K562 (cell line): ENCODE data around the gene PTAFR. TPM values are rescaled to one million over a fixed set of nuclear protein-coding genes. Genes with fewer than 3 reads are reported as not detected.

ENCODE experiments used
- ATAC-seq: fragments of 200-7000 bp; cut with Tn5 transposase; 3 replicates; pipeline ENCODE4 v1.9.1; 2020; ENCODE audit warnings: moderate library complexity
- BruUV-seq: library from RNA; stranded (reverse); fragments of 400-500 nt; replicated peaks from 2 replicates; lab custom pipeline; 2021; lab: Mats Ljungman, UMichigan
- CTCF ChIA-PET: fragments of 300-600 bp; formaldehyde crosslinking; extraction: SDS; loops from one replicate; lab custom pipeline; 2021; ENCODE audit warnings: low intra/inter-chr PET ratio; lab: Yijun Ruan, JAX
- POLR2A ChIA-PET: fragments of 300-600, 350-650 bp; sonication (Branson Sonifier 250); formaldehyde crosslinking; extraction: SDS; loops from one replicate; lab custom pipeline; 2021; ENCODE audit warnings: antibody characterized with exemption, inconsistent platforms; lab: Yijun Ruan, JAX
- DNase-seq, 4 experiments: peaks; one replicate each; pipeline versions ENCODE4 v3.0.0 to v3.0.0-alpha.2; 2011 to 2018; ENCODE audit warnings: low spot score in 3 of 4, mixed read lengths in 3 of 4; ENCODE audit errors: extremely low read depth in 1 of 4
- FAIRE-seq: peaks from 2 replicates; lab custom pipeline; 2011; peaks lifted over from hg19 to GRCh38; lab: Jason Lieb, UNC
- H2AFZ ChIP-seq: 2 replicates; pipeline ENCODE4 v1.6.0; 2011; ENCODE audit warnings: low read depth, low read length, control low read depth, inconsistent platforms
- H3K27ac ChIP-seq: fragments of 200-600 bp; 3 replicates; pipeline ENCODE4 v1.8.0; 2011; ENCODE audit warnings: low read depth, mild to moderate bottlenecking, control low read depth, inconsistent platforms, low read length, moderate library complexity, mixed read lengths; ENCODE audit errors: extremely low read depth
- H3K27me3 ChIP-seq, 2 experiments: fragments of 300-600 bp in 1 of 2; 2 replicates in 1 of 2; 3 replicates in 1 of 2; pipeline versions ENCODE4 v1.6.0 to v1.8.0; 2011; ENCODE audit warnings: inconsistent platforms in 2 of 2, low read length in 2 of 2, mild to moderate bottlenecking in 1 of 2, mixed read lengths in 1 of 2, moderate library complexity in 1 of 2; ENCODE audit not compliant: control insufficient read depth in 2 of 2, insufficient read depth in 2 of 2
- H3K36me3 ChIP-seq: fragments of 300-600 bp; 3 replicates; pipeline ENCODE4 v1.8.0; 2011; ENCODE audit warnings: mild to moderate bottlenecking, low read length, inconsistent platforms; ENCODE audit not compliant: control insufficient read depth, insufficient read depth
- H3K4me1 ChIP-seq, 2 experiments: fragments of 200-600 bp in 1 of 2; replicated peaks in 1 of 2; 2 replicates in 1 of 2; 3 replicates in 1 of 2; pipeline versions ENCODE4 v1.5.1 to v1.8.0; 2011; ENCODE audit warnings: inconsistent platforms in 2 of 2, low read length in 2 of 2, mild to moderate bottlenecking in 1 of 2, mixed read lengths in 1 of 2, moderate library complexity in 1 of 2; ENCODE audit not compliant: control insufficient read depth in 2 of 2, insufficient read depth in 2 of 2
- H3K4me2 ChIP-seq: 2 replicates; pipeline ENCODE4 v1.6.1; 2011; ENCODE audit warnings: low read length, control low read depth, inconsistent platforms, mixed read lengths; ENCODE audit not compliant: insufficient read depth
- H3K4me3 ChIP-seq: fragments of 200-600 bp; sonication (generic), shearing (Covaris generic); 2 replicates; pipeline ENCODE4 v1.5.1; 2016; ENCODE audit warnings: control low read depth, inconsistent platforms
- H3K79me2 ChIP-seq: fragments of 200-600 bp; 3 replicates; pipeline ENCODE4 v1.8.0; 2011; ENCODE audit warnings: low read length, inconsistent platforms; ENCODE audit not compliant: control insufficient read depth, insufficient read depth
- H3K9ac ChIP-seq, 2 experiments: 2 replicates each; pipeline versions ENCODE4 v1.6.0 to v1.6.1; 2011; ENCODE audit warnings: low read depth in 2 of 2, low read length in 2 of 2, control low read depth in 1 of 2, inconsistent platforms in 1 of 2, mild to moderate bottlenecking in 1 of 2, mixed read lengths in 1 of 2; ENCODE audit not compliant: insufficient read depth in 1 of 2
- H3K9me1 ChIP-seq: one replicate; pipeline ENCODE4 v1.6.0; 2011; ENCODE audit warnings: inconsistent platforms, mild to moderate bottlenecking, low read length, moderate library complexity; ENCODE audit not compliant: control insufficient read depth, insufficient read depth
- H3K9me3 ChIP-seq: replicated peaks from 2 replicates; pipeline ENCODE4 v1.5.1; 2011; ENCODE audit warnings: low read depth, low read length, inconsistent platforms; ENCODE audit not compliant: control insufficient read depth, insufficient read depth
- H4K20me1 ChIP-seq: replicated peaks from 2 replicates; pipeline ENCODE4 v1.6.1; 2011; ENCODE audit warnings: low read length, inconsistent platforms, mixed read lengths; ENCODE audit not compliant: control insufficient read depth, insufficient read depth
- FOXM1 ChIP-seq, 2 experiments: fragments of 450-650 bp in 1 of 2; sonication (generic) in 1 of 2; formaldehyde crosslinking in 1 of 2; IDR thresholded peaks; 2 replicates each; pipeline versions ENCODE4 v1.6.1 to v1.9.0; 2017 to 2022; ENCODE audit warnings: low read depth in 2 of 2, mild to moderate bottlenecking in 2 of 2, missing genetic modification reagents in 1 of 2, moderate library complexity in 1 of 2
- GATAD2B ChIP-seq: fragments of 450-650 bp; IDR thresholded peaks from 2 replicates; pipeline ENCODE4 v1.6.1; 2017; ENCODE audit warnings: mild to moderate bottlenecking, borderline replicate concordance
- HES1 ChIP-seq: fragments of 450-650 bp; IDR thresholded peaks from 2 replicates; pipeline ENCODE4 v1.6.1; 2016; ENCODE audit warnings: low read depth, mild to moderate bottlenecking, moderate library complexity
- HMG20A ChIP-seq: fragments of 450-650 bp; formaldehyde crosslinking; conservative IDR thresholded peaks from 2 replicates; pipeline ENCODE4 v1.4.0; 2020; ENCODE audit warnings: mild to moderate bottlenecking, mixed read lengths
- HMGN3 ChIP-seq: IDR thresholded peaks from 2 replicates; pipeline ENCODE4 v1.6.1; 2011; ENCODE audit warnings: borderline replicate concordance, low read depth, mild to moderate bottlenecking, mixed read lengths, low read length; ENCODE audit not compliant: insufficient read length; ENCODE audit errors: extremely low read depth
- MAFK ChIP-seq: IDR thresholded peaks from 2 replicates; pipeline ENCODE4 v1.6.1; 2011; ENCODE audit warnings: low read length, improper control_type of control experiment
- NFXL1 ChIP-seq: fragments of 450-650 bp; formaldehyde crosslinking; IDR thresholded peaks from 2 replicates; pipeline ENCODE4 v1.4.0; 2021; ENCODE audit warnings: mild to moderate bottlenecking
- POLR2AphosphoS5 ChIP-seq: IDR thresholded peaks from 2 replicates; pipeline ENCODE4 v1.6.1; 2011; ENCODE audit warnings: mild to moderate bottlenecking, low read depth, low read length, moderate library complexity; ENCODE audit not compliant: control insufficient read depth, insufficient read depth
- PTRF ChIP-seq: fragments of 450-650 bp; IDR thresholded peaks from 2 replicates; pipeline ENCODE4 v1.6.1; 2016; ENCODE audit warnings: mild to moderate bottlenecking, missing genetic modification characterization, missing compliant biosample characterization
- VEZF1 ChIP-seq: fragments of 200-800 bp; sonication (Bioruptor generic); IDR thresholded peaks from 2 replicates; pipeline ENCODE4 v1.6.1; 2017; ENCODE audit warnings: missing genetic modification characterization, missing compliant biosample characterization
- ZNF384 ChIP-seq: IDR thresholded peaks from 2 replicates; pipeline ENCODE4 v1.6.1; 2012; ENCODE audit warnings: low read depth, low read length, improper control_type of control experiment
- ZNF589 ChIP-seq: fragments of 200-800 bp; sonication (Bioruptor generic); IDR thresholded peaks from 2 replicates; pipeline ENCODE4 v1.6.1; 2016; ENCODE audit warnings: low read depth, missing genetic modification characterization, missing compliant biosample characterization
- WGBS: fragments of 100-300 bp; shearing (Covaris generic); methylation state at CpG from one replicate; pipeline ENCODE4 v1.1.6; 2016; ENCODE audit warnings: low coverage, mixed read lengths; ENCODE audit not compliant: insufficient coverage; ENCODE audit errors: missing lambda C conversion rate; 5-methylcytosine and 5-hydroxymethylcytosine counted together
- in situ Hi-C: fragments of 300-500 bp; cut with MboI; formaldehyde crosslinking; loops from 4 replicates; pipeline ENCODE4 v1.15.0; 2018; ENCODE audit warnings: inconsistent platforms, mixed read lengths
- intact Hi-C: fragments of 100-400 bp; cut with micrococcal nuclease; formaldehyde crosslinking; loops from 2 replicates; pipeline ENCODE4 v1.14.2; 2022
- polyA plus RNA-seq, 8 experiments: library from polyadenylated mRNA; depleted of rRNA in 4 of 8; stranded (reverse) in 5 of 8; unstranded in 3 of 8; fragments of >200 nt; fragmentation: Nextera tagmentation in 2 of 8; fragmentation: Illumina TruSeq in 1 of 8; extraction: Ambion mirVana in 2 of 8; extraction: Trizol in 1 of 8; gene quantifications; 2 replicates each; pipeline versions ENCODE4 v1.2.1 to v1.2.3, GENCODE V29; 2011 to 2014; ENCODE audit warnings: inconsistent platforms in 1 of 8, missing spikeins in 1 of 8
- total RNA-seq, 7 experiments: library from RNA; depleted of rRNA in 6 of 7; stranded (reverse); fragments of >200 nt in 6 of 7; fragmentation: Illumina TruSeq in 2 of 7; extraction: Trizol in 2 of 7; gene quantifications; 2 replicates each; pipeline versions ENCODE4 v1.2.1 to v1.2.3, GENCODE V29; 2011 to 2021; ENCODE audit warnings: low replicate concordance in 1 of 7

Gene PTAFR
- total and polyA plus RNA-seq, 9 of the 15 experiments (the other 6 are each of a cell fraction or from before 2014, with no cell fraction given) = 0.15 to 0.55 (median 0.40) TPM; not detected in 1

DNA sequence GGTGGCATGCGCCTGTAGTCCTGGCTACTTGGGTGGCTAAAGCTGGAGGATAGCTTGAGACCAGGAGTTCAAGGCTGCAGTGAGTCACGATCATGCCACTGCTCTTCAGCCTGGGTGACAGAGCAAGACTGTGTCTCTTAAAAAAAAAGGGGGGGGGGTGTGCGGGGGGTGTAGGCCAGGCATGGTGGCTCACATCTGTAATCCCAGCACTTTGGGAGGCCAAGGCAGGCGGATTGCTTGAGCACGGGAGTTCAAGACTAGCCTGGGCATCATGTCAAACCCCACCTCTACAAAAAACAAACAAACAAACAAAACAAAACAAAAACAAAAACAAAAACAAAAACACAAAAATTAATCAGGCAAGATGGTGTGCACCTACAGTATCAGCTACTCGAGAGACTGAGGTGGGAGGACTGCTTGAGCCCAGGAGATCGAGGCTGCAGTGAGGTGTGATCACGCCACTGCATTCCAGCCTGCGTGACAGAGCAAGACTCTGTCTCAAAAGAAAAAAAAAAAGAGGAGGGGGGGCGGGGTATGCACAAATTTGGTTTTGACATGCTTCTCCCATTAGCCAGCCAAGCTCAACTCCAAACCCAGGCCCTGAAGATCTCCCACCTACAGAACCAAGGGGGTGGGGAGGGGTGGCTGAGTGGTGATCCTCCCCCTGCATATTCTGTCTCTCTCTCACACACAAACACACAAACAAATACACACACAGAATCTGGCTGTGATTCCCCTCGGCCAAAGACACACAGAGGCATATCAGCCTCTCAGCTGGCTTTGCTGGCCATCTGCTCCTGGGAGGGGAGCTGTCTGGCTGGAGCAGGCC lies 3.1 kb downstream of the PTAFR start:
- Histone ChIP-seq H3K27ac (peak overlapping the region; percentile 36; the same call in 1 of the 3 replicates), H3K9me3 (no peaks in the 10 kb centered on the region), H3K9me1 (no peaks in the 10 kb centered on the region), H3K9ac (peak overlapping the region in 1 of 2 experiments; percentile 54; a peak in 2 of 4 replicates), H3K4me1 (peaks cover 24 to 33% of the 10 kb centered on the region in 2 experiments), H3K4me2 (peak overlapping the region; percentile 52; the same call in 1 of the 2 replicates), H3K36me3 (no peaks in the 10 kb centered on the region), H4K20me1 (no peaks in the 10 kb centered on the region), H3K4me3 (no peak overlapping the region), H2AFZ (no peak overlapping the region; the same call in 1 of the 2 replicates), H3K79me2 (no peaks in the 10 kb centered on the region), H3K27me3 (peaks cover 0 to under 1% of the 10 kb centered on the region in 2 experiments; a peak in 2 of 5 replicates)
- FAIRE-seq (peak; percentile 37), DNase-seq (peak in 1 of 4 experiments; percentile 63), ATAC-seq (peak; percentile 34)
- BruUV-seq = no TSS peak
- intact Hi-C loops = no loop called here
- WGBS = 24% methylated on average over 10 of the region's 11 CpGs
- in situ Hi-C loops = no loop called here
- ChIA-PET CTCF (interaction anchor here (0.6 to 0.9 kb wide), 2 partner anchors 82 to 85 kb away, joined by 3 to 6 read pairs; partner anchors contain the start of gene EYA3), POLR2A (interaction anchor here (0.8 to 1.6 kb wide), 3 partner anchors 9 to 85 kb away, joined by 3 to 5 read pairs (median 3); partner anchors contain the start of gene EYA3)
- TF ChIP-seq PTRF (no peak), ZNF384 (peak; percentile 81), FOXM1 (IDR thresholded peaks at IDR 0.05; ENCODE audit: low read depth) (no peak), FOXM1 (CRISPR knock-in tag; IDR thresholded peaks at IDR 0.05; ENCODE audit: low read depth) (no peak), ZNF589 (CRISPR knock-in tag) (peak; percentile 36; the same call in 1 of the 2 replicates), MAFK (no peak), GATAD2B (no peak), HMGN3 (no peak), VEZF1 (peak; percentile 92), HES1 (no peak), POLR2AphosphoS5 (no peak), NFXL1 (CRISPR knock-in tag) (no peak), HMG20A (CRISPR knock-in tag) (no peak)
